IMR-90 (cell line): ENCODE measurements around the gene NREP.

Experiments used
- CEBPB ChIP-seq: IDR thresholded peaks from 2 replicates; pipeline ENCODE4 v1.6.1; 2012; ENCODE audit warnings: low read depth, low read length, improper control_type of control experiment
- CTCF ChIP-seq: conservative IDR thresholded peaks from 2 replicates; pipeline ENCODE4 v1.5.1; 2012; ENCODE audit warnings: mild to moderate bottlenecking, low read depth, low read length, improper control_type of control experiment
- MAFK ChIP-seq: IDR thresholded peaks from 2 replicates; pipeline ENCODE4 v1.6.1; 2012; ENCODE audit warnings: low read depth, low read length, improper control_type of control experiment
- MAZ ChIP-seq: IDR thresholded peaks from 2 replicates; pipeline ENCODE4 v1.6.1; 2012; ENCODE audit warnings: low read depth, mild to moderate bottlenecking, low read length, improper control_type of control experiment, moderate library complexity, borderline replicate concordance
- MXI1 ChIP-seq: IDR thresholded peaks from 2 replicates; pipeline ENCODE4 v1.6.1; 2012; ENCODE audit warnings: low read depth, mild to moderate bottlenecking, low read length, moderate library complexity, borderline replicate concordance
- NFE2L2 ChIP-seq: fragments of 150-350 bp; IDR thresholded peaks from 2 replicates; pipeline ENCODE4 v1.6.1; 2016; ENCODE audit warnings: low read depth, mild to moderate bottlenecking, low read length
- POLR2A ChIP-seq: IDR thresholded peaks from 2 replicates; pipeline ENCODE4 v1.6.1; 2012; ENCODE audit warnings: mild to moderate bottlenecking, low read depth, low read length
- RAD21 ChIP-seq: IDR thresholded peaks from 2 replicates; pipeline ENCODE4 v1.6.1; 2012; ENCODE audit warnings: low read length, improper control_type of control experiment
- RFX5 ChIP-seq: IDR thresholded peaks from 2 replicates; pipeline ENCODE4 v1.8.0; 2012; ENCODE audit warnings: low read depth, mild to moderate bottlenecking, low read length, moderate library complexity
- SMC3 ChIP-seq: fragments of 150-350 bp; IDR thresholded peaks from 2 replicates; pipeline ENCODE4 v1.6.1; 2016; ENCODE audit warnings: low read depth, mild to moderate bottlenecking, antibody characterized with exemption, low read length, moderate library complexity
- TF ChIP-seq, protein P1 (sequence below): fragments of 150-350 bp; IDR thresholded peaks from 2 replicates; pipeline ENCODE4 v1.6.1; 2017; ENCODE audit warnings: mild to moderate bottlenecking, antibody characterized with exemption, low read length, low read depth
- TF ChIP-seq, protein P2 (sequence below): fragments of 150-350 bp; IDR thresholded peaks from 2 replicates; pipeline ENCODE4 v1.6.1; 2016; ENCODE audit warnings: low read depth, mild to moderate bottlenecking, low read length, moderate library complexity, borderline replicate concordance

DNA sequence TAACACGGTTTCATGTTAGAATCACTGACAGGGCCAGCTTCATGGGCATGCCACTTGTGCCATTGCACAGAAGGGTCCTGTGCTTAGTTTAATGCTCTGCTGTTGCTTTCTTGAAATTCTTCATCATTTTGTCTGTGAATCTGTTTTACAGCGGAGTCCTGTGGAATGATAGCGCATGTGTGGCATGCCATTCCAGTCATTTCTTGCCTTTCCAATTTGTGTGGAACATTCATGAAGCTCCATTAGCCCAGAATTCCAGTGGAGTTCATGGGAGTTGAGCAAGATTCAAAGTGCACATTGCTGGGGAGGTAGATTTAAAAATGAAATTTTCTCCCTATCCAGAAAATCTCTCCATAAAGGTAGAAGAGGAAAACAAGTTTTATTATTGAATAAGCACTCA is 43.4 kb upstream of the NREP start:
- no peak for TF ChIP-seq POLR2A
- no peak for TF ChIP-seq CTCF
- TF ChIP-seq, protein P1, sequence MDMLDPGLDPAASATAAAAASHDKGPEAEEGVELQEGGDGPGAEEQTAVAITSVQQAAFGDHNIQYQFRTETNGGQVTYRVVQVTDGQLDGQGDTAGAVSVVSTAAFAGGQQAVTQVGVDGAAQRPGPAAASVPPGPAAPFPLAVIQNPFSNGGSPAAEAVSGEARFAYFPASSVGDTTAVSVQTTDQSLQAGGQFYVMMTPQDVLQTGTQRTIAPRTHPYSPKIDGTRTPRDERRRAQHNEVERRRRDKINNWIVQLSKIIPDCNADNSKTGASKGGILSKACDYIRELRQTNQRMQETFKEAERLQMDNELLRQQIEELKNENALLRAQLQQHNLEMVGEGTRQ, result no peak
- no peak for TF ChIP-seq RAD21
- no peak for TF ChIP-seq MAZ
- no peak for TF ChIP-seq MAFK
- no peak for TF ChIP-seq NFE2L2
- TF ChIP-seq SMC3, result no peak
- TF ChIP-seq, protein P2, sequence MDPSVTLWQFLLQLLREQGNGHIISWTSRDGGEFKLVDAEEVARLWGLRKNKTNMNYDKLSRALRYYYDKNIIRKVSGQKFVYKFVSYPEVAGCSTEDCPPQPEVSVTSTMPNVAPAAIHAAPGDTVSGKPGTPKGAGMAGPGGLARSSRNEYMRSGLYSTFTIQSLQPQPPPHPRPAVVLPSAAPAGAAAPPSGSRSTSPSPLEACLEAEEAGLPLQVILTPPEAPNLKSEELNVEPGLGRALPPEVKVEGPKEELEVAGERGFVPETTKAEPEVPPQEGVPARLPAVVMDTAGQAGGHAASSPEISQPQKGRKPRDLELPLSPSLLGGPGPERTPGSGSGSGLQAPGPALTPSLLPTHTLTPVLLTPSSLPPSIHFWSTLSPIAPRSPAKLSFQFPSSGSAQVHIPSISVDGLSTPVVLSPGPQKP, result no peak
- TF ChIP-seq CEBPB, result no peak
- no peak for TF ChIP-seq RFX5
- TF ChIP-seq MXI1, result no peak
